PC-9 (cell line): ENCODE measurements around the gene PTDSS2. TPM values are rescaled to one million over a fixed set of nuclear protein-coding genes. Genes with fewer than 3 reads are reported as not detected.
"Not testable (repeated sequence)": the region's sequence is repeated elsewhere in the genome, so short reads cannot be mapped to it uniquely, and the experiment has no call there.

Experiments
- BruUV-seq: library from RNA; stranded (reverse); fragments of 400-500 nt; replicated peaks from 2 replicates; lab custom pipeline; 2021; lab: Mats Ljungman, UMichigan
- CTCF ChIA-PET: fragments of 300-600 bp; sonication (Branson Sonifier 250); formaldehyde crosslinking; loops from one replicate; lab custom pipeline; 2022; ENCODE audit warnings: antibody characterized with exemption; lab: Charles Lee
- POLR2A ChIA-PET: fragments of 300-600 bp; sonication (Branson Sonifier 250); formaldehyde crosslinking; loops from one replicate; lab custom pipeline; 2022; ENCODE audit warnings: antibody characterized with exemption; ENCODE audit not compliant: unreplicated experiment; lab: Charles Lee
- DNase-seq, 2 experiments: peaks; one replicate each; pipeline versions ENCODE4 v3.0.0 to v3.0.0-alpha.2; 2015 to 2022; ENCODE audit warnings: mixed read lengths in 1 of 2
- H2AFZ ChIP-seq: fragments of 200-600 bp; sonication (generic); 2 replicates; pipeline ENCODE4 v1.8.1; 2017; ENCODE audit warnings: antibody characterized with exemption
- H3F3A ChIP-seq: fragments of 200-600 bp; sonication (generic); 2 replicates; pipeline ENCODE4 v1.8.1; 2017; ENCODE audit warnings: antibody characterized with exemption, mild to moderate bottlenecking, low read depth; ENCODE audit not compliant: insufficient read depth
- H3K27ac ChIP-seq: fragments of 200-600 bp; sonication (generic); 2 replicates; pipeline ENCODE4 v1.6.1; 2016; ENCODE audit warnings: mixed run types
- H3K27me3 ChIP-seq: fragments of 200-600 bp; sonication (generic); 2 replicates; pipeline ENCODE4 v1.6.1; 2016; ENCODE audit warnings: low read depth, mixed run types; ENCODE audit not compliant: insufficient read depth
- H3K36me3 ChIP-seq: fragments of 200-600 bp; sonication (generic); 2 replicates; pipeline ENCODE4 v1.6.1; 2016; ENCODE audit warnings: low read depth, mixed run types
- H3K4me1 ChIP-seq: fragments of 200-600 bp; sonication (generic); replicated peaks from 2 replicates; pipeline ENCODE4 v1.6.1; 2016; ENCODE audit warnings: mixed run types; ENCODE audit not compliant: insufficient read depth
- H3K4me2 ChIP-seq: fragments of 200-600 bp; sonication (generic); 2 replicates; pipeline ENCODE4 v1.6.1; 2017; ENCODE audit warnings: mixed run types
- H3K4me3 ChIP-seq: fragments of 200-600 bp; sonication (generic); 2 replicates; pipeline ENCODE4 v1.6.1; 2016; ENCODE audit warnings: mixed run types
- H3K79me2 ChIP-seq: fragments of 200-600 bp; sonication (generic); 2 replicates; pipeline ENCODE4 v1.6.1; 2017; ENCODE audit warnings: low read depth, mixed run types
- H3K9me2 ChIP-seq: fragments of 200-600 bp; sonication (generic); 2 replicates; pipeline ENCODE4 v1.8.1; 2017; ENCODE audit warnings: mild to moderate bottlenecking; ENCODE audit not compliant: insufficient read depth
- H3K9me3 ChIP-seq: fragments of 200-600 bp; sonication (generic); 2 replicates; pipeline ENCODE4 v1.8.1; 2016; ENCODE audit warnings: low read depth; ENCODE audit not compliant: insufficient read depth
- H4K20me1 ChIP-seq: fragments of 200-600 bp; sonication (generic); 2 replicates; pipeline ENCODE4 v1.8.1; 2017; ENCODE audit not compliant: insufficient read depth
- EZH2 ChIP-seq: fragments of 200-600 bp; sonication (generic); IDR thresholded peaks from 2 replicates; pipeline ENCODE4 v1.8.0; 2017; ENCODE audit warnings: antibody characterized with exemption, low read depth
- intact Hi-C: fragments of 100-400 bp; cut with micrococcal nuclease; formaldehyde crosslinking; loops from one replicate; pipeline ENCODE4 v1.10.0; 2022; ENCODE audit not compliant: unreplicated experiment
- total RNA-seq: library from RNA; stranded (reverse); gene quantifications from 2 replicates; pipeline ENCODE4 v1.2.3, GENCODE V29; 2021
- TF ChIP-seq, protein P1 (sequence below): fragments of 200-600 bp; sonication (generic); conservative IDR thresholded peaks from 2 replicates; pipeline ENCODE4 v1.6.1; 2017; ENCODE audit warnings: mixed run types, antibody characterized with exemption, mild to moderate bottlenecking, moderate library complexity

PTDSS2 gene
- total RNA-seq, 1 experiment from 2014 or later: 32.5 TPM

- H3K36me3 ChIP-seq: no peaks in the 10 kb centered on the region
- DNase-seq: no peak
- H3K4me2 ChIP-seq: no peak overlapping the region
- BruUV-seq: no TSS peak
- no peaks in the 10 kb centered on the region for H3K9me2 ChIP-seq
- POLR2A ChIA-PET: no interaction called here
- H3K4me3 ChIP-seq: no peak overlapping the region
- no peaks in the 10 kb centered on the region for H3F3A ChIP-seq
- no peaks in the 10 kb centered on the region for H3K4me1 ChIP-seq
- H2AFZ ChIP-seq: no peak overlapping the region
- H3K79me2 ChIP-seq: no peaks in the 10 kb centered on the region
- H3K9me3 ChIP-seq: no peaks in the 10 kb centered on the region
- H3K27me3 ChIP-seq: no peaks in the 10 kb centered on the region
- CTCF ChIA-PET: no interaction called here
- intact Hi-C loops: no loop called here
- H4K20me1 ChIP-seq: no peaks in the 10 kb centered on the region
- no peak overlapping the region for H3K27ac ChIP-seq
- TF ChIP-seq, protein P1, sequence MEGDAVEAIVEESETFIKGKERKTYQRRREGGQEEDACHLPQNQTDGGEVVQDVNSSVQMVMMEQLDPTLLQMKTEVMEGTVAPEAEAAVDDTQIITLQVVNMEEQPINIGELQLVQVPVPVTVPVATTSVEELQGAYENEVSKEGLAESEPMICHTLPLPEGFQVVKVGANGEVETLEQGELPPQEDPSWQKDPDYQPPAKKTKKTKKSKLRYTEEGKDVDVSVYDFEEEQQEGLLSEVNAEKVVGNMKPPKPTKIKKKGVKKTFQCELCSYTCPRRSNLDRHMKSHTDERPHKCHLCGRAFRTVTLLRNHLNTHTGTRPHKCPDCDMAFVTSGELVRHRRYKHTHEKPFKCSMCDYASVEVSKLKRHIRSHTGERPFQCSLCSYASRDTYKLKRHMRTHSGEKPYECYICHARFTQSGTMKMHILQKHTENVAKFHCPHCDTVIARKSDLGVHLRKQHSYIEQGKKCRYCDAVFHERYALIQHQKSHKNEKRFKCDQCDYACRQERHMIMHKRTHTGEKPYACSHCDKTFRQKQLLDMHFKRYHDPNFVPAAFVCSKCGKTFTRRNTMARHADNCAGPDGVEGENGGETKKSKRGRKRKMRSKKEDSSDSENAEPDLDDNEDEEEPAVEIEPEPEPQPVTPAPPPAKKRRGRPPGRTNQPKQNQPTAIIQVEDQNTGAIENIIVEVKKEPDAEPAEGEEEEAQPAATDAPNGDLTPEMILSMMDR: no peak
- TF ChIP-seq EZH2: no peak
Observed at GRCh38 chr11:434496-434895, 15.6 kb upstream of the PTDSS2 start.

GRCh38 chr11:434999-435740 lies 14.9 kb upstream of the PTDSS2 start:
- BruUV-seq, POLR2A ChIA-PET, intact Hi-C loops, H3K9me2 ChIP-seq, CTCF ChIA-PET, H2AFZ ChIP-seq, H3K4me2 ChIP-seq, H3K79me2 ChIP-seq, H3F3A ChIP-seq, DNase-seq, H3K36me3 ChIP-seq, H3K27me3 ChIP-seq, H3K9me3 ChIP-seq, H4K20me1 ChIP-seq, H3K4me3 ChIP-seq, H3K4me1 ChIP-seq, H3K27ac ChIP-seq: not testable (repeated sequence)

DNA sequence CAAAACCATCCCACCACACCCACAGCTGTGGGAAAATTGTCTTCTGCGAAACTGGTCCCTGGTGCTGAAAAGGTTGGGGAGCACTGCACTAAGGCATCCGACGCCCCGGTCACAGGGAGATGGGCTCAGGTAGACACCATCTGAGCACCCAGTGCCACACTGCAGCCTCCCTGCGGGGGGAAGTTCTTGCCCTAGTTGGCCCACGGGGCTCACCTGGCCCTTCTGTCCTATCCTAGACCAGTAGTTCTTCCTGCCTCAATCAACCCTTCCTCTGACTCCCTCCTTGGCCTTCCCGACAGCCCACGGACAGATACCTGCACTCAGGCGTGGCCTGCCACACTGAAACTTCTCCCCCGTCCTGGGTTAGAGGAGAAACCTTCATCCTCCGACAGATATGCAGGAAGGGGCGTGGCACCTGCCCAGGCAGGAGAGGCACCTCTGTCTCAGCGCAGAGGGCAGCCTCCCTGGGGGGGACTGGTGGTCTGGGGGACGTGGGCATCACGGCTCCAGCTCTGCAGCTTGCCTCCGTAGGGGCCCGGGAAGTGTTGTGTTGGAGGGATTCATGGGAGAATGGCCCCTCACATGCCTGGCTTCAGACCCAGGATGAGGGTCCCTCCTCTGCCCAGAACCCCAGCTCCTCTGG lies 12.7 kb upstream of the PTDSS2 start:
- TF ChIP-seq EZH2: no peak
- TF ChIP-seq, protein P1: no peak
- ChIA-PET CTCF (no interaction called here), POLR2A (no interaction called here)

More for the DNA sequence above, 12.7 kb upstream of the PTDSS2 start:
- H3K9me3 ChIP-seq: no peaks in the 10 kb centered on the region
- no peaks in the 10 kb centered on the region for H3K36me3 ChIP-seq
- H3K27ac ChIP-seq: no peak overlapping the region
- no peaks in the 10 kb centered on the region for H3K27me3 ChIP-seq
- H2AFZ ChIP-seq: no peak overlapping the region
- H3K79me2 ChIP-seq: no peaks in the 10 kb centered on the region
- H3K9me2 ChIP-seq: no peaks in the 10 kb centered on the region
- BruUV-seq: no TSS peak
- intact Hi-C loops: no loop called here
- H3F3A ChIP-seq: no peaks in the 10 kb centered on the region
- no peaks in the 10 kb centered on the region for H3K4me1 ChIP-seq
- H3K4me2 ChIP-seq: no peak overlapping the region
- H4K20me1 ChIP-seq: no peaks in the 10 kb centered on the region
- no peak for DNase-seq
- H3K4me3 ChIP-seq: no peak overlapping the region
